Right cardiac atrium (tissue), 5 donors: Measurements from ENCODE around the gene POLR3K. TPM values are rescaled to one million over a fixed set of nuclear protein-coding genes. Genes with fewer than 3 reads are reported as not detected.

ENCODE experiments used
- ATAC-seq, 2 donors: fragments of 200-7000 bp; cut with Tn5 transposase; one replicate each; pipeline versions ENCODE4 v1.8.0 to v1.9.1; 2020; ENCODE audit warnings: moderate library complexity in 2 of 2, mild to moderate bottlenecking in 1 of 2
- DNase-seq, 3 donors: peaks; one replicate each; pipeline ENCODE4 v3.0.0-alpha.2; 2020
- H3K27ac ChIP-seq: one replicate; pipeline ENCODE4 v1.5.1; 2013; ENCODE audit warnings: mild to moderate bottlenecking, low read length, control low read depth, moderate library complexity
- H3K27me3 ChIP-seq: one replicate; pipeline ENCODE4 v1.6.1; 2013; ENCODE audit not compliant: control insufficient read depth, insufficient read depth
- H3K4me1 ChIP-seq: one replicate; pipeline ENCODE4 v1.6.1; 2013; ENCODE audit warnings: low read length; ENCODE audit not compliant: control insufficient read depth, insufficient read depth
- H3K4me3 ChIP-seq: one replicate; pipeline ENCODE4 v1.5.1; 2013; ENCODE audit warnings: low read length, control low read depth
- H3K9me3 ChIP-seq: one replicate; pipeline ENCODE4 v1.6.1; 2013; ENCODE audit warnings: low read length; ENCODE audit not compliant: control insufficient read depth
- WGBS: extraction: QIAGEN DNeasy Blood & Tissue Kit; methylation state at CpG from one replicate; pipeline ENCODE4 v1.1.7; 2013; 5-methylcytosine and 5-hydroxymethylcytosine counted together
- intact Hi-C, 4 donors: fragments of 100-400 bp; cut with DNase I; formaldehyde crosslinking; loops; one replicate each; pipeline versions ENCODE4 v1.11.0 to v1.14.0; 2022 to 2023
- polyA plus RNA-seq: library from polyadenylated mRNA; stranded (reverse); fragments of 200-250 nt; gene quantifications from one replicate; pipeline ENCODE4 v1.2.3, GENCODE V29; 2013
- total RNA-seq, 4 donors: library from RNA; stranded (reverse); fragmentation: NEBNext Ultra II Directional; extraction: Animal tissue kit (Norgen Biotek cat#: 25700); gene quantifications; one replicate each; pipeline ENCODE4 v1.2.1, GENCODE V29; 2021
- donor health status: healthy with polysubstance abuse.
- donor health status: DM: no; HTN: yes; CAD: no.
- donor health status: DM: no; HTN: no; CAD: no.
- donor health status: DM: no; HTN: yes; CAD: no; lungs with severe emphysema.
- donor health status: DM: yes; HTN: yes; CAD: no.

Gene POLR3K
- total and polyA plus RNA-seq, 5 donors: 9.8 to 13.4 (median 11.2) TPM

DNA sequence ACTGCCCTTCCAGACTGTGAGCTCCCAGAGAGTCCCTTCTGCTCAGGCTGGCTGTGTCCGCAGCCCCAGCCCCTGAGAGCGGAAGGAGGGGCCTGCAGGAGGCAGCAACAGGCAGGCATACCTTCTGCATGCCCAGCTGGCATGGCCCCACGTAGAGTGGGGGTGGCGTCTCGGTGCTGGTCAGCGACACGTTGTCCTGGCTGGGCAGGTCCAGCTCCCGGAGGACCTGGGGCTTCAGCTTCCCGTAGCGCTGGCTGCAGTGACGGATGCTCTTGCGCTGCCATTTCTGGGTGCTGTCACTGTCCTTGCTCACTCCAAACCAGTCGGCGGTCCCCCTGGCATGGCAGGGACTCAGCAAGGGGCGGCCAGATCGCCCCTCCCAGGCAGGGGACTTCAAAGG lies 10.1 kb upstream of the POLR3K start:
- ATAC-seq (no peak), DNase-seq (peak in 2 of 3 donors; percentile 31 to 36)
- H3K4me3 ChIP-seq: no peak overlapping the region
- no peak overlapping the region for H3K27ac ChIP-seq
- intact Hi-C loops: no loop called here
- no peaks in the 10 kb centered on the region for H3K4me1 ChIP-seq
- H3K27me3 ChIP-seq: no peaks in the 10 kb centered on the region
- WGBS: 95% methylated on average over 16 of the region's 16 CpGs
- H3K9me3 ChIP-seq: no peaks in the 10 kb centered on the region

DNA sequence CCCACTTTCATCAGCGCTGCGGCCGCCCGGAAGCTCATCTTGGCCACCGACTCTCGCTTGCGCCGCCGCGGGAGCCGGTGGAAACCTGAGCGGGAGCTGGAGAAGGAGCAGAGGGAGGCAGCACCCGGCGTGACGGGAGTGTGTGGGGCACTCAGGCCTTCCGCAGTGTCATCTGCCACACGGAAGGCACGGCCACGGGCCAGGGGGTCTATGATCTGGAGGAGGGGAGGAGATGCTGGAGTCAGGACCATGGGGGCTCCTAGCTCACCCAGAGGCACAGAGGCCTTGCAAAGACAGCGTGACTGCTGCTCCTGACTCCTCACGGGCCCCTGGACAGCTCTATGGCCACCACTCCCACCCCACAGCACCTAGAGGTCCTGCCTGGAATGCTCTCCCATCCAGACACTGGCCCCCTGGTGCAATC lies 9.6 kb upstream of the POLR3K start:
- intact Hi-C loops: no loop called here
- H3K27me3 ChIP-seq: no peaks in the 10 kb centered on the region
- no peaks in the 10 kb centered on the region for H3K4me1 ChIP-seq
- ATAC-seq: no peak
- H3K27ac ChIP-seq: no peak overlapping the region
- H3K9me3 ChIP-seq: no peaks in the 10 kb centered on the region
- peak in 2 of 3 donors; percentile 36 to 54 for DNase-seq
- WGBS: 95% methylated on average over 21 of the region's 21 CpGs
- no peak overlapping the region for H3K4me3 ChIP-seq

DNA sequence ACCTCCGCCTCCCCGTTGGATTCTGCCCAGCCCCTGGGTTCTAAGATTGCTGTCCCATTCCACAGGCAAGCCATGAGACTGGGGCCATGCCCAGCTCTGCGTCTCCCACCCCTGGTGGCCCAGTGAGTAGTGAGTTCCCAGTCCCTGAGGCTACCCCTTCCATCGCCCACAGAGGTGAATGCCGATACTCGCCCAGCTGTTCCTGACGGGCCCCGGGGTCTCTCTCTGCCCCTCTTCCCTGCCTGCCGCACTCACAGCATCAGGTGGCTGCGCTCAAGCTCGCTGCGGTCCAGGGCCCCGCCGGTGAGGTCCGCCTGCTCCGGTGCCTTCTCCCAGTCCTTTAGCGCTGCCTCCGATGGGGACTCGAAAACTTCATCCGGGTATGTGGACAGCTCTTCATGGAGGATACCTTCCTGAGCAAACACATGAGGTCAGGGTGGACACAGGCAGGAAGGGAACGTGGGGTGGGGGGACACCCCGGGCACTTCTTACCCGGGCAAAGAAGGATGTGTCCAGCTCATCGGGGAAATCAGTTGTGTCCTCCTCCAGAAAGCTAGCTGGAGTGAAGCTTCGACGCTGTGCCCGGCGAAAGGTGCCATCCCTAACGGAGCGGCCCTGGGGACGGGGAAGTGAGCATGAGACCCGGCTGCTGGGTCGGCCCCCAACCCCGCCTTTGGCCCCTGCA lies 9.0 kb upstream of the POLR3K start:
- ATAC-seq (no peak), DNase-seq (peak in 1 of 3 donors; percentile 45)
- Histone ChIP-seq H3K4me1 (no peaks in the 10 kb centered on the region), H3K27me3 (no peaks in the 10 kb centered on the region), H3K4me3 (no peak overlapping the region), H3K9me3 (no peaks in the 10 kb centered on the region), H3K27ac (no peak overlapping the region)
- 94% methylated on average over 34 of the region's 34 CpGs for WGBS
- intact Hi-C loops: no loop called here

DNA sequence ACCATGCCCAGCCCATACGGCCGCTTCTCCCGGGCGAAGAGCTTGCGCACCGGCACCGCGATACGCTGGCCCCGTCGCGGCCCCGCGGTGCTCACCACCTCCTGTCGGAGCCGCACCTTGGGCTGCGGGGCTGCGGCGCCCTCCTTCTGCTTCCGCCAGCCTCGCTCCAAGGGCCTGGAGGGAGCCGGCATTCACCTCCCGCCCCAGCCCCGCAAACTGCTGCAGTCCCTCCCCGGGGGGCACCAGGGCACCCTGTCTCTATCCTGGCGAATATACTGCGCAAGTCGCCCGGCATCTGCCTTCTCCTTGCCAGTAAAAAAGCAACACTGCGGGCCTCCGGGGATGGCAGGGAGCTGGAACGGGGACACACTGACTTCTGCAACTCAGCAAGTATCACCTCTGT lies 8.5 kb upstream of the POLR3K start:
- Histone ChIP-seq H3K27me3 (no peaks in the 10 kb centered on the region), H3K9me3 (no peaks in the 10 kb centered on the region), H3K4me1 (no peaks in the 10 kb centered on the region), H3K4me3 (no peak overlapping the region), H3K27ac (no peak overlapping the region)
- DNase-seq (peak in 1 of 3 donors; percentile 37), ATAC-seq (no peak)
- intact Hi-C loops: no loop called here
- WGBS: 92% methylated on average over 32 of the region's 32 CpGs

DNA sequence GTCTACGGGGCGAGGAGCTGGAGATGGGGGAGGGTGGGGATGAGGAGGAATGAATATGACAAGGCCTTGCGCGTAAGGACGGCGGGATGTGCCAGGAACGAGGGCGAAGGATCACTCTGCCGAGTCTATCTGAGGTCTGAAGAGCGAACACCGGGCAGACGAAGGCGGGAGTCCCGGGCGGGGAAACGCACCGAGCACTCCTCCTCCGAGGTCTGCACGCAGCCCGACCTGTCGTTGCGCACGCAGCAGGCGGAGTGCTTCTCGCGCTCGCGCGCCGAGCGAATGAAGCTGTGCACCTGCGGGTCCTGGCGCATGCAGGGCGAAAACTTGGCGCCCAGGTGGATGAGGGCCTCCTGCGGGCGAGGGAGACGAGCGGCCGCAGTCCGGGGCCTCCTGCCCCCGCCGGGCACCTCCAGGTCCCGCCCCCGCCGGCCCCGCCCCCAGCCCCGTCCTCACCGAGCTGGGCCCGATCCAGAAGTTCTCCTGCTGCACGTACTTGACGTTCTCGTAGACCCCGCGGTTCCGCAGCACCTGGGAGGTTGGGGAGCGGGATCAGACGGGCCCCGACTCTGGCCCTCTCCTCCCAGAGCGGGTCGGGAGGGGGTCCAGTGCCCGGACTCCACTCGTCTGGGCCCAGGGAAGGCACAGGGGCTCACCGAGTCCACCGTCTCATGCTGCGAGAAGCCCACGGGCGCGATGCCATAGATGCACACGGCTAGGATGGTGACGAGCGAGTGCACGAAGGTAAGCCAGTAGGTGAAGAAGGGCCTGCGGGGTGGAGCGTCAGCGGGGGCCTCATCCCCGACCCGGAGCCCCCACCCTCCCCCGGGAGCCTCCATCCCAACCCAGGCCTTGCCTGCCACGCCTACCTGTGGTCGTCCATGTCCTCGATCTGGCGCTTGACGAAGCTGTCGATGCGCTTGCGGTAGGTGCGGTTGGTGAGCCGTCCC lies 7.8 kb upstream of the POLR3K start:
- no peaks in the 10 kb centered on the region for H3K4me1 ChIP-seq
- no peaks in the 10 kb centered on the region for H3K9me3 ChIP-seq
- intact Hi-C loops: no loop called here
- WGBS: 84% methylated on average over 89 of the region's 89 CpGs
- no peak for ATAC-seq
- H3K27me3 ChIP-seq: no peaks in the 10 kb centered on the region
- no peak overlapping the region for H3K4me3 ChIP-seq
- DNase-seq: peak in 2 of 3 donors; percentile 58 to 65
- no peak overlapping the region for H3K27ac ChIP-seq

DNA sequence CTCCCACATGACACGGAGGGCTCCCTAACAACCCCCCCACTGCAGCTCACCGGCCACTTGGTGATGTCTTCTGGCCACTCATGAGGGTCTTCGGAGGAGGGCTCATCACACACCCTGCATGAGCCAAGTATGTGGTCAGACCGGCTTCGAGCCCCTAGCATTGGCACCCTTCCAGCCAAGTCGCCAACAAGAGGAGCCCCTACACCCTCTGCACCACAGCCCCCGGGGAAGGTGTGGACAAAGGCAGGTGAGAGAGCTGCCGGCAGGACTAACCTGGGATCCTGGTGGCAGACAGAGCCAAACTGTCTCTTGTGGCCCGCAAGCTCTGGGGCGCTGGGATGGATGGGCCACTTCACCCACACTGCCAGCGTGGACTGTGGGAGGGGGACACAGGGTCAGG lies 6.8 kb upstream of the POLR3K start:
- ATAC-seq (no peak), DNase-seq (no peak)
- intact Hi-C loops: no loop called here
- H3K27me3 ChIP-seq: no peaks in the 10 kb centered on the region
- no peak overlapping the region for H3K27ac ChIP-seq
- WGBS: 82% methylated on average over 11 of the region's 11 CpGs
- H3K4me1 ChIP-seq: no peaks in the 10 kb centered on the region
- no peak overlapping the region for H3K4me3 ChIP-seq
- H3K9me3 ChIP-seq: no peaks in the 10 kb centered on the region

DNA sequence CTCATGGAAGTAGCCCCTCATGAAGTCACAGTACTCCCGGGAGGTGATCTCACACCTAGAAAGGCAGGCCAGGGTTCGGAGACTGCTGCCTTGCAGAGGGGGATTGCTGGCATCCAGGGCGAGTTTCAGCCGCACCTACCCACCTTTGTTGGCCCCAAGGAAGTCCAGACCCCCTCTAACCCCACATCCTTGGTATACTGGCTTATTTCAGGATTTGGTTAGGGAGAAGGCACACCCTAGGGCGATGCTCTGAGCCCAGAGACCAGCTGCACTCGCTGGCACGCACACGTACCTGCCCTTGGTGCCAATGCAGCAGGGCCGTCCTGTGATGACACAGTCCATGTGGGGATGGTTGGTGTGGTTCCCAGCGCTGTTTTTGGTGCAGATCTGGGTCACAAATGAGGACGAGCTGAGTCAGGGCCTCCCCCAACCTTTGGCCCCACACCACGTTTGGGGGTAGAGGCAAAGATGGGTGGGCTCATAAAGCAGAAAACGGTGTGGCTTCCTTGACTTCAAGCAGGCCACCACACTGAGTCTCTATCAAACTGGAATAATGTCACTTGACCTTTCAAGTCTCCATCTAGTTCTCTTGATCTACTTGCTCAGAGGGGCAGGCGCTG lies 6.1 kb upstream of the POLR3K start:
- ATAC-seq: no peak
- no peak for DNase-seq

DNA sequence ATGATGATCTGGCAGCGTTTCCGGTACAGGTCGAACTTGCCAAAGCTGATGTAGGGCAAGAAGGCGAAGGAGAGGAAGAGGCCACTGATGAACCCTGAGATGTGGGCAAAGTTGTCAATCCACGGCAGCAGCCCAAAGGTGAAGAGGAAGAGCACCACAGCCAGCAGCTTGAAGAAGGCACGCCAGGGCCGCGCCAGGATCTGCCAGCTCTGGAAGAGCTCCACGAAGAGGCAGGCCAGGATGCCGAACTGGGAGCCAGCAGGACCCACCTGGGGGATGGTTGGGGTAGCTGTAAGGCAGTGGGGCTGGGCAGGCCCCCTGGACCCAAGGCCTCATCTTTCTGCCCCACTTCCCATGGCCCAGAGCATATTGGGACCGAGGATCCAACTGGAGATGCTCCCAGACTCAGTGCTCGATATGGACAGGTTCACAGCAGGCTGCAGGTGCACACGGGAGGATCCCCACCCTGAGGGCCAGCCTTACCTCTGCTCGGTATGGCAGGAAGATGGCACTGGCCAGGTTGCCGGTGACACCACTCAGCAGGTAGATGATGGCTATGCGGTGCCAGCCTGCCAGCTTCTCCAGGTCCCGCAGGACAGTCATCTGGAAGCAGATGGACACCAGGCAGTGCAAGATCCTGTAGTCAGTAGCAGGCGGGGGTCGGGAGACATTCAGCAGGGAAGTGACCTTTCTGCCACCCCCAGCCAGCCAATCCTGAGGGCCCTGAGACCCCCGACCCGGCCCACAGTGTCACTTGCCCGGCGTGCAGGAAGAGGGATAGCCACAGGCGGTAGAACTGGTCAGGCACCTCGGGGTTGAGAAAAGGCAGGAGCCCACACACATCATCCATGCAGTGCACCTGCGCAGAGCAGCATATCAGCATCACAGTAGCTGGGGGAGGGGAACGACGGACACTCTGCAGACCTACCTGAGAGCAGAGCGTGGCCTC lies 5.4 kb upstream of the POLR3K start:
- intact Hi-C loops: no loop called here
- Histone ChIP-seq H3K9me3 (no peaks in the 10 kb centered on the region), H3K27ac (no peak overlapping the region), H3K4me3 (no peak overlapping the region), H3K27me3 (no peaks in the 10 kb centered on the region), H3K4me1 (no peaks in the 10 kb centered on the region)
- ATAC-seq (no peak), DNase-seq (no peak)
- 87% methylated on average over 29 of the region's 29 CpGs for WGBS

More for the DNA sequence above, 6.1 kb upstream of the POLR3K start:
- Histone ChIP-seq H3K9me3 (no peaks in the 10 kb centered on the region), H3K4me1 (no peaks in the 10 kb centered on the region), H3K27me3 (no peaks in the 10 kb centered on the region), H3K27ac (no peak overlapping the region), H3K4me3 (no peak overlapping the region)
- 88% methylated on average over 14 of the region's 14 CpGs for WGBS
- intact Hi-C loops: no loop called here

DNA sequence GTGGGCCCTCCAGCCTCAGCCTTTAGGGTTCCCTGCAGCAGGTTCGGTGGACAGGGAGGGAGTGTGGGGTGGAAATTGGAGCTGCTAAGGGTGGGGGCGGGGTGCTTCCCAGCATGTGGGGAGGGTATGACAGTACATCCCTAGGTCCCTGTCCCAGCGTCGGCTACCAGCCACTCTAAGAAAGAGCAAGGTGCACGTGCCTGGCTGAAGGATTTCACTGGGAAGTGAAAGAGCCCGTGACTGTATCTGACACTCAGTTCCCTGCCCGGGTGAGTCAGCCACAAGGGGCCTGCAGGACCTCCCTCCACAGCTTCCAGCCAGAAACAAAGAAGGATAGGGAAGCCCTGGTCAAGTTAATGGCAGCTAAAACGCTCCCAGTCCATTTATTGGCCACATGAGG lies 4.3 kb upstream of the POLR3K start:
- no peak overlapping the region for H3K27ac ChIP-seq
- intact Hi-C loops: no loop called here
- ATAC-seq (no peak), DNase-seq (no peak)
- no peak overlapping the region for H3K4me3 ChIP-seq
- 59% methylated on average over 8 of the region's 8 CpGs for WGBS
- no peaks in the 10 kb centered on the region for H3K9me3 ChIP-seq
- no peaks in the 10 kb centered on the region for H3K4me1 ChIP-seq
- no peaks in the 10 kb centered on the region for H3K27me3 ChIP-seq

DNA sequence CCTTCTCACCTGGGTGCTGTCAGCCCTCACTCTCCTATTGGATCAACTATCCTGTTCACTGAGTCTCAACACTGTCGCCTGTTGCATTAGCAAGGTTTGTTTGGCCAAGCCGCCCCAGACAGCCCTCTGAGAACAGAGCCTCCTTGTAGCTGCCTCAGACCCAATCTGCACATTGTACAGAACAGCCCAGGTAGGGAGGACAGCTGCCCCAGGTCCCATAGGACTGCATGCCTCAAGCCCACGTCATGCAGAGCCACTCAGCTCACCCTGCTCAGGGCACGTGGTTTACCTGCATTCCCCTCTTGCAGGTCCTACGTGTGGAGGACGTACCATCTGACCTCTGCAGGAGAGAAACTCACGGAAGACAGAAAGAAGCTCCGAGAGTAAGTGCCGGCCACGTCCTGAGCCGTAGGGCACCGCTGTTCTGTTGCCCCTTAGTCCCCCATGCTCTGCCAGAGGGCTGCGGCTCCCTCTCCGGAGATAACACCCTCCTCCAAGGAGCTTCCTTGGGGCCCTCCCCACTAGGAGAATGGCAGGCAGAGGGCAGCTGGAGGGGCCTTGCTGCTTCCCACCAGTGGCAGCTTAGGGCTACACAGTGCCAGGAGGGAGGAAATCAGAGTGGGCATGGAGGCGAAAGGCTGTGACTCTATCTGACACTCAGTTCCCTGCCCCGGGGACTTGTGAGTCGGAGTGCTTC lies 3.0 kb upstream of the POLR3K start:
- no peak overlapping the region for H3K4me3 ChIP-seq
- H3K27me3 ChIP-seq: no peaks in the 10 kb centered on the region
- no peak overlapping the region for H3K27ac ChIP-seq
- ATAC-seq: no peak
- peak in 1 of 3 donors; percentile 52 for DNase-seq
- no peaks in the 10 kb centered on the region for H3K9me3 ChIP-seq
- WGBS: 83% methylated on average over 17 of the region's 17 CpGs
- no peaks in the 10 kb centered on the region for H3K4me1 ChIP-seq
- intact Hi-C loops: no loop called here
